SK-N-SH treated with all-trans-retinoic acid at 6 μM for 48 hours (cell line): Measurements from ENCODE around the gene MANSC4.

Experiments used
- CSRNP3 ChIP-seq: fragments of 250-450 bp; sonication (Bioruptor Pico); IDR thresholded peaks from 2 replicates; pipeline ENCODE4 v1.5.1; 2021; ENCODE audit warnings: mild to moderate bottlenecking, moderate library complexity
- PATZ1 ChIP-seq: fragments of 250-450 bp; sonication (Bioruptor Pico); IDR thresholded peaks from 2 replicates; pipeline ENCODE4 v1.8.0; 2020; ENCODE audit warnings: mild to moderate bottlenecking, moderate library complexity, borderline replicate concordance
- RARB ChIP-seq: fragments of 250-450 bp; sonication (Bioruptor Pico); IDR thresholded peaks from 2 replicates; pipeline ENCODE4 v1.8.0; 2021; ENCODE audit warnings: mild to moderate bottlenecking, moderate library complexity
- ZC3H10 ChIP-seq: fragments of 250-450 bp; sonication (Bioruptor Pico); IDR thresholded peaks from 2 replicates; pipeline ENCODE4 v1.5.1; 2021; ENCODE audit warnings: mild to moderate bottlenecking, moderate library complexity
- ZFP3 ChIP-seq: fragments of 250-450 bp; sonication (Bioruptor Pico); IDR thresholded peaks from 2 replicates; pipeline ENCODE4 v1.5.0; 2020; ENCODE audit warnings: mild to moderate bottlenecking, moderate library complexity
- ZFP30 ChIP-seq: fragments of 450-650 bp; formaldehyde crosslinking; IDR thresholded peaks from 2 replicates; pipeline ENCODE4 v1.5.0; 2022; ENCODE audit warnings: mild to moderate bottlenecking, moderate library complexity
- ZNF565 ChIP-seq: fragments of 450-650 bp; formaldehyde crosslinking; conservative IDR thresholded peaks from 2 replicates; pipeline ENCODE4 v1.5.0; 2020; ENCODE audit warnings: low read depth, mild to moderate bottlenecking, moderate library complexity
- TF ChIP-seq, protein P1 (sequence below): fragments of 250-450 bp; sonication (Bioruptor Pico); IDR thresholded peaks from 2 replicates; pipeline ENCODE4 v1.5.1; 2020; ENCODE audit warnings: low read depth, mild to moderate bottlenecking, moderate library complexity

GRCh38 chr12:27828196-27828595 lies 48.2 kb upstream of the MANSC4 start:
- TF ChIP-seq ZNF565 (CRISPR knock-in tag) = no peak
- TF ChIP-seq, protein P1, sequence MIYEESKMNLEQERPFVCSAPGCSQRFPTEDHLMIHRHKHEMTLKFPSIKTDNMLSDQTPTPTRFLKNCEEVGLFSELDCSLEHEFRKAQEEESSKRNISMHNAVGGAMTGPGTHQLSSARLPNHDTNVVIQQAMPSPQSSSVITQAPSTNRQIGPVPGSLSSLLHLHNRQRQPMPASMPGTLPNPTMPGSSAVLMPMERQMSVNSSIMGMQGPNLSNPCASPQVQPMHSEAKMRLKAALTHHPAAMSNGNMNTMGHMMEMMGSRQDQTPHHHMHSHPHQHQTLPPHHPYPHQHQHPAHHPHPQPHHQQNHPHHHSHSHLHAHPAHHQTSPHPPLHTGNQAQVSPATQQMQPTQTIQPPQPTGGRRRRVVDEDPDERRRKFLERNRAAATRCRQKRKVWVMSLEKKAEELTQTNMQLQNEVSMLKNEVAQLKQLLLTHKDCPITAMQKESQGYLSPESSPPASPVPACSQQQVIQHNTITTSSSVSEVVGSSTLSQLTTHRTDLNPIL = no peak
- TF ChIP-seq PATZ1 (CRISPR knock-in tag) = no peak
- TF ChIP-seq ZFP3 (CRISPR knock-in tag) = no peak
- TF ChIP-seq ZC3H10 (CRISPR knock-in tag) = no peak
- TF ChIP-seq RARB (CRISPR knock-in tag) = no peak
- no peak for TF ChIP-seq CSRNP3 (CRISPR knock-in tag)
- TF ChIP-seq ZFP30 = no peak
